ENCODE measurements around the gene GPHN. TPM values are rescaled to one million over a fixed set of nuclear protein-coding genes. Genes with fewer than 3 reads are reported as not detected.

Gene GPHN
- total RNA-seq, 2 experiments from 2014 or later: 26.3 to 26.6 TPM

- Mint-ChIP-seq H3K27me3 (no peaks in the 10 kb centered on the region), H3K27ac (no peak overlapping the region), H3K36me3 (ENCODE audit: low read depth) (peaks cover 14% of the 10 kb centered on the region), H3K9me3 (peaks cover 13% of the 10 kb centered on the region), H3K4me1 (ENCODE audit: low read depth) (no peaks in the 10 kb centered on the region), H3K4me3 (no peak overlapping the region)
- intact Hi-C loops (cut with micrococcal nuclease): no loop called here
- ChIA-PET POLR2A (no interaction called here), CTCF (no interaction called here)
- no peak for TF ChIP-seq CTCF (IDR thresholded peaks at IDR 0.05)
- ATAC-seq: no peak
- no peak for DNase-seq
Observed at GRCh38 chr14:66472251-66472650, 35.7 kb upstream of the GPHN start.

GRCh38 chr14:66473223-66473622 is 34.7 kb upstream of the GPHN start:
- ChIA-PET CTCF (no interaction called here), POLR2A (no interaction called here)
- peaks cover 11% of the 10 kb centered on the region for H3K9me3 Mint-ChIP-seq
- H3K4me1 Mint-ChIP-seq (ENCODE audit: low read depth): no peaks in the 10 kb centered on the region
- no peak overlapping the region for H3K4me3 Mint-ChIP-seq
- no peak overlapping the region for H3K27ac Mint-ChIP-seq
- H3K36me3 Mint-ChIP-seq (ENCODE audit: low read depth): peaks cover 14% of the 10 kb centered on the region
- no peaks in the 10 kb centered on the region for H3K27me3 Mint-ChIP-seq
- intact Hi-C loops (cut with micrococcal nuclease): no loop called here
- ATAC-seq: no peak
- no peak for TF ChIP-seq CTCF (IDR thresholded peaks at IDR 0.05)
- no peak for DNase-seq

- peaks cover 1% of the 10 kb centered on the region for H3K9me3 Mint-ChIP-seq
- no peak overlapping the region for H3K27ac Mint-ChIP-seq
- ChIA-PET CTCF (interaction anchor here (1.1 to 1.7 kb wide), 3 partner anchors 10 to 20 kb away, joined by 3 to 5 read pairs (median 4); no protein-coding TSS in a partner anchor), POLR2A (no interaction called here)
- DNase-seq: no peak
- ATAC-seq: no peak
- TF ChIP-seq CTCF (IDR thresholded peaks at IDR 0.05): no peak
- intact Hi-C loops (cut with micrococcal nuclease): no loop called here
- peaks cover 3% of the 10 kb centered on the region for H3K36me3 Mint-ChIP-seq (ENCODE audit: low read depth)
- H3K4me1 Mint-ChIP-seq (ENCODE audit: low read depth): no peaks in the 10 kb centered on the region
- no peaks in the 10 kb centered on the region for H3K27me3 Mint-ChIP-seq
- H3K4me3 Mint-ChIP-seq: no peak overlapping the region
Observed at GRCh38 chr14:66476964-66477363, 31.0 kb upstream of the GPHN start.

- DNase-seq: no peak
- no peak overlapping the region for H3K4me3 Mint-ChIP-seq
- no peak for TF ChIP-seq CTCF (IDR thresholded peaks at IDR 0.05)
- POLR2A ChIA-PET: no interaction called here
- H3K36me3 Mint-ChIP-seq (ENCODE audit: low read depth): peaks cover 2% of the 10 kb centered on the region
- H3K27ac Mint-ChIP-seq: no peak overlapping the region
- no peaks in the 10 kb centered on the region for H3K4me1 Mint-ChIP-seq (ENCODE audit: low read depth)
- no peaks in the 10 kb centered on the region for H3K27me3 Mint-ChIP-seq
- no peak for ATAC-seq
- H3K9me3 Mint-ChIP-seq: peaks cover 1% of the 10 kb centered on the region
- CTCF ChIA-PET: interaction anchor here (1.1 to 1.7 kb wide), 3 partner anchors 10 to 19 kb away, joined by 3 to 5 read pairs (median 4); no protein-coding TSS in a partner anchor
- intact Hi-C loops (cut with micrococcal nuclease): no loop called here
Observed at GRCh38 chr14:66477567-66477966, 30.4 kb upstream of the GPHN start.

GRCh38 chr14:66482873-66483272 is 25.1 kb upstream of the GPHN start:
- no peak for TF ChIP-seq CTCF (IDR thresholded peaks at IDR 0.05)
- H3K4me3 Mint-ChIP-seq: no peak overlapping the region
- ATAC-seq: no peak
- DNase-seq: no peak
- intact Hi-C loops (cut with micrococcal nuclease): no loop called here
- no peaks in the 10 kb centered on the region for H3K27me3 Mint-ChIP-seq
- H3K4me1 Mint-ChIP-seq (ENCODE audit: low read depth): no peaks in the 10 kb centered on the region
- no peaks in the 10 kb centered on the region for H3K36me3 Mint-ChIP-seq (ENCODE audit: low read depth)
- POLR2A ChIA-PET: no interaction called here
- H3K9me3 Mint-ChIP-seq: no peaks in the 10 kb centered on the region
- H3K27ac Mint-ChIP-seq: no peak overlapping the region
- CTCF ChIA-PET: interaction anchor here (0.8 to 1.7 kb wide), 2 partner anchors 14 to 28 kb away, joined by 3 to 4 read pairs; no protein-coding TSS in a partner anchor

Data from activated CD8-positive, alpha-beta T cell treated with anti-CD3 and anti-CD28 coated beads for 36 hours (primary cell).